Stimulated activated CD8-positive, alpha-beta memory T cell treated with anti-CD3 and anti-CD28 coated beads, Interleukin-12 subunit alpha, Interleukin-12 subunit beta, amount 100 ng/mL, for 24 hours (primary cell): ENCODE results near the gene GSTT2B.
A peak's percentile ranks its signal among the peaks of the same experiment; 100 is the strongest.
"Not testable (repeated sequence)": the region's sequence is repeated elsewhere in the genome, so short reads cannot be mapped to it uniquely, and the experiment has no call there.

Source experiments
- DNase-seq: peaks from one replicate; pipeline ENCODE4 v3.0.0-alpha.2; 2020; ENCODE audit errors: extremely low read depth

GSTT2B gene

GRCh38 chr22:23947391-23947790 lies 13.6 kb downstream of the GSTT2B start:
- DNase-seq = not testable (repeated sequence)

DNA sequence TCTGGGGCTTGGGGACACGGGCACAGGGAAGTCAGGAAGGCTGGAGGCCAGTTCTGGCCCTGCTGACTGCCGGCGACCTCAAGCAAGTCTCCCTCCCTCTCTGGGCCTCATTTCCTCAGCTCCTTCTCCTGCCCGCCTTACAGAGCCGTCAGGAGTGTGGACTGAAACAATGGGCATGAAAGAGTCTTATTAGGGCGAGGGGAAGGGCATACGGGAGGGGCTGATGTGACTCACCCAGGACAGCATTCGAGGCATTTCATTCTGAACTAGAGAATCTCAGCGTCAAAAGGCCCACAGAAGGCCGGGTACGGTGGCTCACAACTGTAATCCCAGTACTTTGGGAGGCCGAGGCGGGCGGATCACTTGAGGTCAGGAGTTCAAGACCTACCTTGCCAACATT lies 20.8 kb downstream of the GSTT2B start:
- not testable (repeated sequence) for DNase-seq

- no peak for DNase-seq
Measured at GRCh38 chr22:23939017-23939357, 22.0 kb downstream of the GSTT2B start.

DNA sequence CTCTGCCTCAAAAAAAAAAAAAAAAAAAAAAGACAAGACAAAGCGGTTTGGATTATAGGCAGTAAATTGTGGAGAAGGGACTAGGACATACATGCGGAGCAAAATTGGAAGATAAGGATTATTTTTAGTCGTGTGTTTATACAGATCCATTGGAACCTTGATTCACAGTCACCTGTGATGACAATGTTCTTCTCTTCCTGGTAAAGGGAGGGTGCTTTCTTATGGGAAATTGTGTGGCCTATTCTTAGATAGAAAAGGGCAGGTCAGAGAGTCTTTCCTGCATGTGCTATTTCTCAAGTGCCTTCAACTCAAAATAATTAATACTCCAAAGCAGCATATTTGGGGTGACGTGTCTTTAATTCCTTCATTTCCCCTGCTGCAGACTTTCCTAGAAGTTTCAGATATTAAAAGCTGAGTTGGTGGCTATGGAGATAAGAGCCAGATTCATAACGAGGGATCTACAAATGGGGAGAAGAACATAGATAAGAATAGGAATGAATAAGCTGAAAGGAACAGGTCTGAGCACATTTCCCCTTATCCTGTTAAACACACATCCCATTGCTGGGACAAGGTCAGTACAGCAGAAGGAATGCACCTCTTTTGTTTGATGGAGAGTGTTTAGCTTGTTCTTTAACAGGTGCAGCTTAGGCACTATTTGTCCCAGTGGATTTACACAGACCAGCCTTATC lies 22.5 kb downstream of the GSTT2B start:
- no peak for DNase-seq

GRCh38 chr22:23926561-23926960 lies 34.4 kb downstream of the GSTT2B start:
- no peak for DNase-seq

DNA sequence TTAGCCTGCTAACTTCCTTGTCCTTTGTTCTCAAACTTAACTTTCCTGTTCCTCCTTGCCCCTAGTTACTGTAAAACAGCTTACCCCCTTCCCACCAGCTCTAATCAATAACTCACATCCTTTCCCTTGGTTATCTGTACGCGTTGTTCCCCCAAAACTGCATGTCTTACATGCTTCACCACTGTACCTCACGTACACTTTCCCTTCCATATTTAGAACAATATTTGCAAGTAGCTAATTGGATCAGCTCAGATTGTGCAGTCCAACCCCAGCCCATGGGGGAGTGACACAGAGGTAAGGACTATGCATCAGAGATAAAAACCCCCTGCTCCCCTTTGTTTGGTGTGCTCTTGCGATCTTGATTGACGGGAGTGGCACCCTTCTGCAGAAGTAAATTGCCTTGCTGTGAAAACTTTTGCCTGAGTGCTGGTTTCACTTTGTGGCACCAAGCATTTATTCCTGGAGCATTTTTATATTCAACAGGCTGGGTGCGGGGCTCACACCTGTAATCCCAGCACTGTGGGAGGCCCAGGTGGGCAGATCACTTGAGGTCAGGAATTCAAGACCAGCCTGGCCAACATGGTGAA lies 35.9 kb downstream of the GSTT2B start:
- no peak for DNase-seq

DNA sequence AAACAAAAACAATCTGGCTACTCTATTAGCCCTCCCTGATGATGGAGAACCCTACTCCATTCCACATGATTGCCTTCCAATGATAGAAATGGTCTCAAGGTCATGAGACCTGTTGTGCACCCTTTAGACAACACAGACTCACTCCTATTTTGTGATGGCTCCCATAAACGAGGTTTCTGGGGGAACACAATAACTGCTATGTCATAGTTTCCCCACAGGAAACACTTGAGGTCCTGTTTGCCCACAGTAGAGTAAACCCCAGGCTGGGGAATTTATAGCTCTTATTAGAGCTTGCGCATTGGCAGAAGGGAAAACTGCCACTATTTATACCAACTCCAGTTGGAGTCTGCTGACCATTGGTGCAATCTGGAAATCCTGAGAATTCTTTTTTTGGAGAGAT lies 38.1 kb downstream of the GSTT2B start:
- DNase-seq = no peak

- not testable (repeated sequence) for DNase-seq
Measured at GRCh38 chr22:23921586-23922201, 39.3 kb downstream of the GSTT2B start.

GRCh38 chr22:23920267-23920611 lies 40.8 kb downstream of the GSTT2B start:
- DNase-seq = not testable (repeated sequence)

- DNase-seq = no peak
Measured at GRCh38 chr22:23915290-23915689, 45.7 kb downstream of the GSTT2B start.

GRCh38 chr22:23913661-23914353 lies 47.2 kb downstream of the GSTT2B start:
- peak; percentile 99 for DNase-seq

DNA sequence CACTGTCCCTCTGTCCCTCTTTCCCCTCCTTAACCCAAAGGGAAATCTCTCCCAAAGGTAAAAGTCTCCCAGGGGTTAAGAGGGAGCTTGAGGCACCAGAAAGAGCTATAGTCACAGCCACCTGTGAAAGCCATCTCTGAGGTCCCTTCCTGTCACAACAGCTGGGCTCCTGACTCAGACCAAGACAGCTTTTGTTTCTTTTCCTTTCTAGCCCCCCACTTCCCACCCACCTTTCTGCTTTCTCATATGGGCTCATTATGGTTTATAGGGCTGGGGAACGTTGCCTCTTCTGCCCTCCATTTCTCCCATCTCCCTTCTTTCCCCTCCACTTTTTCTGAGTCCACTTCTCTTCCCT lies 47.7 kb downstream of the GSTT2B start:
- no peak for DNase-seq

GRCh38 chr22:23912293-23912903 lies 48.6 kb downstream of the GSTT2B start:
- DNase-seq = no peak

- DNase-seq = no peak
Measured at GRCh38 chr22:23911318-23911980, 49.5 kb downstream of the GSTT2B start.

GRCh38 chr22:23910496-23911190 lies 50.4 kb downstream of the GSTT2B start:
- DNase-seq = no peak

- no peak for DNase-seq
Measured at GRCh38 chr22:23909296-23909898, 51.6 kb downstream of the GSTT2B start.

GRCh38 chr22:23908587-23909205 lies 52.3 kb downstream of the GSTT2B start:
- no peak for DNase-seq

- not testable (repeated sequence) for DNase-seq
Measured at GRCh38 chr22:23907423-23907822, 53.6 kb downstream of the GSTT2B start.
